HepG2 (cell line): ENCODE measurements around the gene CEACAM3.

Source experiments
- ELF1 ChIP-seq: sonication (generic); formaldehyde crosslinking; IDR thresholded peaks from 2 replicates; pipeline ENCODE4 v1.4.0; 2020; ENCODE audit warnings: missing genetic modification reagents
- GABPA ChIP-seq, 2 experiments: IDR thresholded peaks; 2 replicates each; pipeline ENCODE4 v1.6.1; 2011 to 2016; ENCODE audit warnings: low read depth in 2 of 2, low read length in 1 of 2, missing biosample characterization in 1 of 2, missing genetic modification characterization in 1 of 2

DNA sequence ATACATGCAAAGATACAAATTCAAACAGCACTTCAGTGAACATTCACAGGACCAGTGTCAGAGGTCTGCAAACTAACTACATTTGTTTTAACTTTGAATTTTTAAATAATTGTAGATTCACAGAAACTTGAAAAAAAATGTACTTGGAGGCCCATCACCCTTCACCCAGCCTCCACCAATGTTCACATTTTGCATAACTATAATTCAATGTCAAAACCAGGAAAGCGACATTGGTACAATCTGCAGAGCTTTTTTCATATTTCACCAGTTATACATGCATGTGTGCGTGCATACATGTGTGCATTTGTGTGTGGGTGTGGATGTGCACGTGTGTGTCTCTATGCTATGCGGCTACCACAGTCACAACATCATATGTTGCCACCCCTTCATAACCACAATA, 18.9 kb downstream of the CEACAM3 start:
- TF ChIP-seq GABPA (IDR thresholded peaks at IDR 0.05; ENCODE audit: low read depth, low read length) = no peak
- TF ChIP-seq GABPA (CRISPR knock-in tag; IDR thresholded peaks at IDR 0.05; ENCODE audit: low read depth) = no peak
- no peak for TF ChIP-seq ELF1 (CRISPR knock-in tag)
